HEK293 (cell line): ENCODE results near the gene PDE4A.

Experiments used
- ZBTB7A ChIP-seq: fragments of 450-650 bp; formaldehyde crosslinking; IDR thresholded peaks from 2 replicates; pipeline ENCODE4 v1.5.1; 2016; ENCODE audit warnings: low read depth, missing biosample characterization, missing genetic modification characterization
- ZNF830 ChIP-seq: fragments of 450-650 bp; IDR thresholded peaks from 2 replicates; pipeline ENCODE4 v1.5.0; 2018; ENCODE audit warnings: missing biosample characterization, missing genetic modification characterization, low read depth, mild to moderate bottlenecking, moderate library complexity

DNA sequence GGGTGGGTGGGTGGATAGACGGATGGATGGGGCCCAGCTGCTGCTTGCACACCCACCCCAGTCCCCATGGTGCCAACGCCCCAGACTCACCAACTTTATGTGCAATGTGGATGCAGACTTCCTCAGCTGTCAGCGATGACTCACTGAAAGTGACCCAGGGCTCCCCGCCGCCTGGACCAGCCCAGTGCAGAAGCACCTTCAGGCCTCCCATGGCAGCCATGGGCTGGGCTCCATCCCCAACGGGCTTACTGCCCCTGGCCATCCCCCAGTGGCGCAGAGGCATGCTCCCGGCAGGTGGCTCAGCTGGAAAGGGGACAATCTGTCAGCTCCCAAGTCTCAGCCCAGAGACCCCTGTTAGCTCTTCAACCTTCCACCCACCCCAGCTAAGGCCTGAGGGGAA is 42.2 kb upstream of the PDE4A start:
- TF ChIP-seq ZNF830 (tag by site-specific recombination) (no peak), ZBTB7A (tag by site-specific recombination) (no peak)
